Lower leg skin (tissue), 3 donors: ENCODE measurements around the gene CACNB4.

Source experiments
- POLR2A ChIP-seq, 2 donors: fragments of 450-650 bp; IDR thresholded peaks; one replicate each; pipeline ENCODE4 v1.6.1; 2016 to 2017; ENCODE audit warnings: antibody characterized with exemption in 2 of 2, mild to moderate bottlenecking in 1 of 2, moderate library complexity in 1 of 2
- TF ChIP-seq, protein P1 (sequence below), 3 donors: fragments of 450-650 bp; IDR thresholded peaks; one replicate each; pipeline ENCODE4 v1.5.1; 2016; ENCODE audit warnings: antibody characterized with exemption in 3 of 3, mild to moderate bottlenecking in 3 of 3, moderate library complexity in 2 of 3

DNA sequence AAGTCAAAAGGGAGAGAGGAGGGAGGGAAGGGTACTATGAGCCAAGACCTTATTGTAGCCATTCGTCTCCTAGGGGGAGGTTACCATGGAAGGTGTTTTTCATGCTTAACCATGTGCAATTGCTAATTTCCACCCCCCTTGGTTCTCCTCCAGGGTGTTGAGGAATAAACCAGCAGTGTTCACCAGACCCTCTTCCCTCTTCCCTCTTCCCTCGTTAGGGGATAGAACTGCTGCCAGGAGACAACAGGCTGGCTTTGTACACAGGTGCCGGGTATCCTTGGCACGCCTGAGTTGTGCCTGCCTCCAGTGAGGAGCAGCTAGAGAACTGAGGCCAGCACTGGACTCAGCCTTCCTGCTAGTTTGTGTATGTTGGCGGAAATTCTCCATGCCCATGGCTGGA lies 229.6 kb downstream of the CACNB4 start:
- TF ChIP-seq, protein P1, sequence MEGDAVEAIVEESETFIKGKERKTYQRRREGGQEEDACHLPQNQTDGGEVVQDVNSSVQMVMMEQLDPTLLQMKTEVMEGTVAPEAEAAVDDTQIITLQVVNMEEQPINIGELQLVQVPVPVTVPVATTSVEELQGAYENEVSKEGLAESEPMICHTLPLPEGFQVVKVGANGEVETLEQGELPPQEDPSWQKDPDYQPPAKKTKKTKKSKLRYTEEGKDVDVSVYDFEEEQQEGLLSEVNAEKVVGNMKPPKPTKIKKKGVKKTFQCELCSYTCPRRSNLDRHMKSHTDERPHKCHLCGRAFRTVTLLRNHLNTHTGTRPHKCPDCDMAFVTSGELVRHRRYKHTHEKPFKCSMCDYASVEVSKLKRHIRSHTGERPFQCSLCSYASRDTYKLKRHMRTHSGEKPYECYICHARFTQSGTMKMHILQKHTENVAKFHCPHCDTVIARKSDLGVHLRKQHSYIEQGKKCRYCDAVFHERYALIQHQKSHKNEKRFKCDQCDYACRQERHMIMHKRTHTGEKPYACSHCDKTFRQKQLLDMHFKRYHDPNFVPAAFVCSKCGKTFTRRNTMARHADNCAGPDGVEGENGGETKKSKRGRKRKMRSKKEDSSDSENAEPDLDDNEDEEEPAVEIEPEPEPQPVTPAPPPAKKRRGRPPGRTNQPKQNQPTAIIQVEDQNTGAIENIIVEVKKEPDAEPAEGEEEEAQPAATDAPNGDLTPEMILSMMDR (IDR thresholded peaks at IDR 0.05): no peak
- TF ChIP-seq POLR2A (IDR thresholded peaks at IDR 0.05): no peak
